ENCODE data around the gene INPP4B.

DNA sequence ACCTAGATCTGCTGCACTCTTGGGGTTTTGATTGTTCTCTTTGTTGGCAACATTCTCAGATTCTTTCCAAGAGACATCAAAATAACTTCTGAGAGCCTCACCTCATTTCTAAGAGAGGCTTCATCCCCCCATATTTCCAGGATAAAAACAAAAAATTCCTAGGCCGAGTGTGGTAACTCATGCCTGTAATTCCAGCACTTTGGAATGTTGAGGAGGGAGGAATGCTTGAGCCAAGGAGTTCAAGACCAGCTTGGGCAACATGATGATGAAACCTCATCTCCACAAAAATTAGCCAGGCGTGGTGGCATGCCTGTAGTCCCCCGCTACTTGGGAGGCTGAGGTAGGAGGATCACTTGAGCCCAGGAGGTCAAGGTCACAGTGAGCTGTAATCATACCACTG lies 477.0 kb downstream of the INPP4B start:
- TF ChIP-seq, protein P1, sequence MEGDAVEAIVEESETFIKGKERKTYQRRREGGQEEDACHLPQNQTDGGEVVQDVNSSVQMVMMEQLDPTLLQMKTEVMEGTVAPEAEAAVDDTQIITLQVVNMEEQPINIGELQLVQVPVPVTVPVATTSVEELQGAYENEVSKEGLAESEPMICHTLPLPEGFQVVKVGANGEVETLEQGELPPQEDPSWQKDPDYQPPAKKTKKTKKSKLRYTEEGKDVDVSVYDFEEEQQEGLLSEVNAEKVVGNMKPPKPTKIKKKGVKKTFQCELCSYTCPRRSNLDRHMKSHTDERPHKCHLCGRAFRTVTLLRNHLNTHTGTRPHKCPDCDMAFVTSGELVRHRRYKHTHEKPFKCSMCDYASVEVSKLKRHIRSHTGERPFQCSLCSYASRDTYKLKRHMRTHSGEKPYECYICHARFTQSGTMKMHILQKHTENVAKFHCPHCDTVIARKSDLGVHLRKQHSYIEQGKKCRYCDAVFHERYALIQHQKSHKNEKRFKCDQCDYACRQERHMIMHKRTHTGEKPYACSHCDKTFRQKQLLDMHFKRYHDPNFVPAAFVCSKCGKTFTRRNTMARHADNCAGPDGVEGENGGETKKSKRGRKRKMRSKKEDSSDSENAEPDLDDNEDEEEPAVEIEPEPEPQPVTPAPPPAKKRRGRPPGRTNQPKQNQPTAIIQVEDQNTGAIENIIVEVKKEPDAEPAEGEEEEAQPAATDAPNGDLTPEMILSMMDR (IDR thresholded peaks at IDR 0.05; ENCODE audit: low read length), result no peak
- no peak for TF ChIP-seq EZH2 (IDR thresholded peaks at IDR 0.05; ENCODE audit: borderline replicate concordance, low read length)
